ENCODE measurements around the gene ASNSD1. TPM values are rescaled to one million over a fixed set of nuclear protein-coding genes. Genes with fewer than 3 reads are reported as not detected.

The ASNSD1 gene
- total and polyA plus RNA-seq, 2 of the 13 experiments (the other 11 are each of a cell fraction or from before 2014, with no cell fraction given) = 35.1 to 96.6 TPM

- Histone ChIP-seq H3K4me3 (replicated peaks in 1 of 3; ENCODE audit: insufficient read depth in 1 of 3, low read depth in 2 of 3, low read length in 3 of 3) (no peak overlapping the region), H3K27ac (ENCODE audit: extremely low read length, insufficient read depth, low read length) (no peak overlapping the region), H4K20me1 (ENCODE audit: insufficient read depth, low read length) (no peaks in the 10 kb centered on the region), H3K4me2 (ENCODE audit: low read depth, low read length) (no peak overlapping the region), H3K79me2 (ENCODE audit: insufficient read depth, low read length) (no peaks in the 10 kb centered on the region), H3K36me3 (replicated peaks in 1 of 2; ENCODE audit: control insufficient read depth in 1 of 2, insufficient read depth in 2 of 2, low read length in 2 of 2) (no peaks in the 10 kb centered on the region; a peak in 1 of 5 replicates), H3K4me1 (ENCODE audit: insufficient read depth, low read length) (no peaks in the 10 kb centered on the region), H3K27me3 (ENCODE audit: control insufficient read depth in 1 of 2, insufficient read depth in 2 of 2, low read length in 2 of 2) (no peaks in the 10 kb centered on the region), H2AFZ (ENCODE audit: low read length) (no peak overlapping the region), H3K9me3 (ENCODE audit: low read length) (no peaks in the 10 kb centered on the region), H3K9ac (ENCODE audit: insufficient read depth, low read depth, low read length) (no peak overlapping the region)
- peak; percentile 61; the same call in 2 of the 3 replicates for ATAC-seq
- DNase-seq (ENCODE audit: low spot score) = peak; percentile 67
- CTCF ChIA-PET (ENCODE audit: low intra/inter-chr PET ratio, low total read pairs) = interaction anchor here (1.8 to 3.2 kb wide), 2 partner anchors 24 to 37 kb away, joined by 17 to 64 read pairs; partner anchors contain the start of genes ANKAR and ASNSD1
- POLR2A ChIA-PET = no interaction called here
- 67% methylated on average over 6 of the region's 6 CpGs for WGBS (ENCODE audit: low lambda C conversion rate)
- FAIRE-seq = no peak
- intact Hi-C loops (cut with micrococcal nuclease; ENCODE audit: unreplicated experiment) = loop anchor here (1.0 to 5.0 kb wide), 4 partner anchors 24 to 232 kb away; partner anchors contain the start of genes ANKAR, ASNSD1 and OSGEPL1
- in situ Hi-C loops (cut with HindIII; ENCODE audit: extremely low pct_ligation_motif_present, low pct_unique_long_range_greater_than_20kb) = no loop called here
- BruUV-seq (replicated peaks) = no TSS peak
- TF ChIP-seq CEBPB (IDR thresholded peaks at IDR 0.05; ENCODE audit: borderline replicate concordance, low read depth, low read length) = peak; percentile 61
- TF ChIP-seq PLRG1 (conservative IDR thresholded peaks at IDR 0.05) = no peak
- no peak for TF ChIP-seq ZNF317 (CRISPR knock-in tag; IDR thresholded peaks at IDR 0.05)
- TF ChIP-seq ZNF839 (CRISPR knock-in tag; IDR thresholded peaks at IDR 0.05; ENCODE audit: borderline replicate concordance) = no peak
- TF ChIP-seq CBX1 (IDR thresholded peaks at IDR 0.05; ENCODE audit: low read depth) = no peak
- TF ChIP-seq MIXL1 (CRISPR knock-in tag; IDR thresholded peaks at IDR 0.05) = 0 out of 2 replicates have a peak, but pooled peaks have one; percentile 20
- TF ChIP-seq TEAD3 (CRISPR knock-in tag; optimal IDR thresholded peaks at IDR 0.05; ENCODE audit: borderline replicate concordance) = no peak
- TF ChIP-seq ZNF362 (CRISPR knock-in tag; IDR thresholded peaks at IDR 0.05; ENCODE audit: borderline replicate concordance) = peak; percentile 60; the same call in 1 of the 2 replicates
- TF ChIP-seq GATAD2A (CRISPR knock-in tag; IDR thresholded peaks at IDR 0.05) = 0 out of 2 replicates have a peak, but pooled peaks have one; percentile 21
- no peak for TF ChIP-seq ZNF576 (CRISPR knock-in tag; IDR thresholded peaks at IDR 0.05)
- TF ChIP-seq SNAPC4 (CRISPR knock-in tag; IDR thresholded peaks at IDR 0.05) = no peak
Measured at GRCh38 chr2:189698020-189698887, 37.0 kb downstream of the ASNSD1 start.

Measured in HepG2 (cell line).